WTC11 (cell line): ENCODE data around the gene FOXN3. TPM values are rescaled to one million over a fixed set of nuclear protein-coding genes. Genes with fewer than 3 reads are reported as not detected.

Source experiments
- ATAC-seq: fragments of 200-7000 bp; cut with Tn5 transposase; 2 replicates; pipeline ENCODE4 v1.10.0; 2021; ENCODE audit warnings: mild to moderate bottlenecking, moderate library complexity
- CTCF ChIA-PET: fragments of 300-600 bp; sonication (Branson Sonifier 250); formaldehyde crosslinking; loops from one replicate; lab custom pipeline; 2021; ENCODE audit warnings: antibody characterized with exemption; lab: Charles Lee
- POLR2A ChIA-PET: fragments of 350-600 bp; sonication (Branson Sonifier 250); formaldehyde crosslinking; loops from one replicate; lab custom pipeline; 2021; ENCODE audit warnings: antibody characterized with exemption; lab: Charles Lee
- DNase-seq: peaks from one replicate; pipeline ENCODE4 v3.0.0; 2021; ENCODE audit warnings: low spot score
- H3K27ac Mint-ChIP-seq: 2 replicates; pipeline ENCODE4 v1.8.0; 2021; ENCODE audit warnings: mixed read lengths
- H3K27me3 Mint-ChIP-seq: 2 replicates; pipeline ENCODE4 v1.8.0; 2021; ENCODE audit warnings: low read depth, mild to moderate bottlenecking, moderate library complexity, mixed read lengths
- H3K36me3 Mint-ChIP-seq: 2 replicates; pipeline ENCODE4 v1.8.0; 2021; ENCODE audit warnings: mixed read lengths
- H3K4me1 Mint-ChIP-seq: 2 replicates; pipeline ENCODE4 v1.8.0; 2022; ENCODE audit warnings: mixed read lengths
- H3K4me3 Mint-ChIP-seq: 2 replicates; pipeline ENCODE4 v1.8.0; 2021; ENCODE audit warnings: mild to moderate bottlenecking, moderate library complexity, mixed read lengths
- H3K9me3 Mint-ChIP-seq: 2 replicates; pipeline ENCODE4 v1.8.0; 2021; ENCODE audit warnings: mixed read lengths
- ESRRA ChIP-seq: sonication (generic); formaldehyde crosslinking; IDR thresholded peaks from 2 replicates; pipeline ENCODE4 v1.8.1; 2022; ENCODE audit warnings: mild to moderate bottlenecking, missing genetic modification reagents, borderline replicate concordance
- IRF2 ChIP-seq: sonication (generic); formaldehyde crosslinking; IDR thresholded peaks from 2 replicates; pipeline ENCODE4 v1.8.0; 2022; ENCODE audit warnings: low read depth, missing genetic modification reagents, borderline replicate concordance
- JAZF1 ChIP-seq: fragments of 250-450 bp; sonication (Bioruptor Pico); IDR thresholded peaks from 2 replicates; pipeline ENCODE4 v1.9.0; 2021; ENCODE audit warnings: moderate library complexity, mild to moderate bottlenecking, inconsistent platforms
- MLX ChIP-seq: sonication (generic); formaldehyde crosslinking; IDR thresholded peaks from 2 replicates; pipeline ENCODE4 v1.8.1; 2023; ENCODE audit warnings: mild to moderate bottlenecking, missing genetic modification reagents, moderate library complexity
- NR1H2 ChIP-seq: sonication (generic); formaldehyde crosslinking; IDR thresholded peaks from 2 replicates; pipeline ENCODE4 v1.9.0; 2021; ENCODE audit warnings: mild to moderate bottlenecking, moderate library complexity, missing genetic modification reagents
- PREB ChIP-seq: sonication (generic); formaldehyde crosslinking; IDR thresholded peaks from 2 replicates; pipeline ENCODE4 v1.8.1; 2022; ENCODE audit warnings: mild to moderate bottlenecking, missing genetic modification reagents, moderate library complexity, borderline replicate concordance
- RORB ChIP-seq: fragments of 250-450 bp; sonication (Bioruptor Pico); IDR thresholded peaks from 2 replicates; pipeline ENCODE4 v1.9.0; 2021; ENCODE audit warnings: mild to moderate bottlenecking
- STAT6 ChIP-seq: sonication (generic); formaldehyde crosslinking; conservative IDR thresholded peaks from 2 replicates; pipeline ENCODE4 v1.8.1; 2023; ENCODE audit warnings: mild to moderate bottlenecking, low read depth, missing genetic modification reagents, moderate library complexity
- TEAD1 ChIP-seq: sonication (generic); formaldehyde crosslinking; IDR thresholded peaks from 2 replicates; pipeline ENCODE4 v1.8.0; 2022; ENCODE audit warnings: mild to moderate bottlenecking, missing genetic modification reagents
- ZNF138 ChIP-seq: sonication (generic); formaldehyde crosslinking; conservative IDR thresholded peaks from 2 replicates; pipeline ENCODE4 v1.8.1; 2022; ENCODE audit warnings: mild to moderate bottlenecking, moderate library complexity, missing genetic modification reagents
- ZNF263 ChIP-seq: sonication (generic); formaldehyde crosslinking; IDR thresholded peaks from 2 replicates; pipeline ENCODE4 v1.8.1; 2022; ENCODE audit warnings: low read depth, mild to moderate bottlenecking, moderate library complexity, missing genetic modification reagents
- total RNA-seq: library from RNA; stranded (reverse); gene quantifications from 3 replicates; pipeline ENCODE4 v1.2.3, GENCODE V29; 2021
- TF ChIP-seq, protein P1 (sequence below): sonication (generic); formaldehyde crosslinking; IDR thresholded peaks from 2 replicates; pipeline ENCODE4 v1.8.1; 2023; ENCODE audit warnings: mild to moderate bottlenecking, missing genetic modification reagents, borderline replicate concordance
- TF ChIP-seq, protein P2 (sequence below): sonication (generic); formaldehyde crosslinking; IDR thresholded peaks from 2 replicates; pipeline ENCODE4 v1.8.1; 2023; ENCODE audit warnings: mild to moderate bottlenecking, missing genetic modification reagents
- TF ChIP-seq, protein P3 (sequence below): fragments of 250-450 bp; sonication (Bioruptor Pico); IDR thresholded peaks from 2 replicates; pipeline ENCODE4 v1.9.0; 2021; ENCODE audit warnings: moderate library complexity, mild to moderate bottlenecking, inconsistent platforms, borderline replicate concordance
- TF ChIP-seq, protein P4 (sequence below): sonication (generic); formaldehyde crosslinking; IDR thresholded peaks from 2 replicates; pipeline ENCODE4 v1.8.0; 2023; ENCODE audit warnings: mild to moderate bottlenecking, missing genetic modification reagents

FOXN3 gene
- total RNA-seq, 1 experiment from 2014 or later: 170 TPM

- ATAC-seq (no peak), DNase-seq (no peak)
- Mint-ChIP-seq H3K36me3 (peaks cover 21% of the 10 kb centered on the region), H3K9me3 (no peaks in the 10 kb centered on the region), H3K4me1 (peaks cover 34% of the 10 kb centered on the region), H3K27me3 (no peaks in the 10 kb centered on the region), H3K4me3 (no peak overlapping the region), H3K27ac (no peak overlapping the region)
- CTCF ChIA-PET: no interaction called here
- TF ChIP-seq, protein P1, sequence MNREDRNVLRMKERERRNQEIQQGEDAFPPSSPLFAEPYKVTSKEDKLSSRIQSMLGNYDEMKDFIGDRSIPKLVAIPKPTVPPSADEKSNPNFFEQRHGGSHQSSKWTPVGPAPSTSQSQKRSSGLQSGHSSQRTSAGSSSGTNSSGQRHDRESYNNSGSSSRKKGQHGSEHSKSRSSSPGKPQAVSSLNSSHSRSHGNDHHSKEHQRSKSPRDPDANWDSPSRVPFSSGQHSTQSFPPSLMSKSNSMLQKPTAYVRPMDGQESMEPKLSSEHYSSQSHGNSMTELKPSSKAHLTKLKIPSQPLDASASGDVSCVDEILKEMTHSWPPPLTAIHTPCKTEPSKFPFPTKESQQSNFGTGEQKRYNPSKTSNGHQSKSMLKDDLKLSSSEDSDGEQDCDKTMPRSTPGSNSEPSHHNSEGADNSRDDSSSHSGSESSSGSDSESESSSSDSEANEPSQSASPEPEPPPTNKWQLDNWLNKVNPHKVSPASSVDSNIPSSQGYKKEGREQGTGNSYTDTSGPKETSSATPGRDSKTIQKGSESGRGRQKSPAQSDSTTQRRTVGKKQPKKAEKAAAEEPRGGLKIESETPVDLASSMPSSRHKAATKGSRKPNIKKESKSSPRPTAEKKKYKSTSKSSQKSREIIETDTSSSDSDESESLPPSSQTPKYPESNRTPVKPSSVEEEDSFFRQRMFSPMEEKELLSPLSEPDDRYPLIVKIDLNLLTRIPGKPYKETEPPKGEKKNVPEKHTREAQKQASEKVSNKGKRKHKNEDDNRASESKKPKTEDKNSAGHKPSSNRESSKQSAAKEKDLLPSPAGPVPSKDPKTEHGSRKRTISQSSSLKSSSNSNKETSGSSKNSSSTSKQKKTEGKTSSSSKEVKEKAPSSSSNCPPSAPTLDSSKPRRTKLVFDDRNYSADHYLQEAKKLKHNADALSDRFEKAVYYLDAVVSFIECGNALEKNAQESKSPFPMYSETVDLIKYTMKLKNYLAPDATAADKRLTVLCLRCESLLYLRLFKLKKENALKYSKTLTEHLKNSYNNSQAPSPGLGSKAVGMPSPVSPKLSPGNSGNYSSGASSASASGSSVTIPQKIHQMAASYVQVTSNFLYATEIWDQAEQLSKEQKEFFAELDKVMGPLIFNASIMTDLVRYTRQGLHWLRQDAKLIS (CRISPR knock-in tag): no peak
- TF ChIP-seq PREB (CRISPR knock-in tag) (no peak), ESRRA (CRISPR knock-in tag) (no peak), NR1H2 (CRISPR knock-in tag) (no peak), STAT6 (CRISPR knock-in tag) (no peak), ZNF138 (CRISPR knock-in tag) (no peak), ZNF263 (no peak), JAZF1 (no peak), MLX (CRISPR knock-in tag) (no peak), IRF2 (CRISPR knock-in tag) (no peak), RORB (CRISPR knock-in tag) (no peak), TEAD1 (CRISPR knock-in tag) (no peak)
- TF ChIP-seq, protein P2, sequence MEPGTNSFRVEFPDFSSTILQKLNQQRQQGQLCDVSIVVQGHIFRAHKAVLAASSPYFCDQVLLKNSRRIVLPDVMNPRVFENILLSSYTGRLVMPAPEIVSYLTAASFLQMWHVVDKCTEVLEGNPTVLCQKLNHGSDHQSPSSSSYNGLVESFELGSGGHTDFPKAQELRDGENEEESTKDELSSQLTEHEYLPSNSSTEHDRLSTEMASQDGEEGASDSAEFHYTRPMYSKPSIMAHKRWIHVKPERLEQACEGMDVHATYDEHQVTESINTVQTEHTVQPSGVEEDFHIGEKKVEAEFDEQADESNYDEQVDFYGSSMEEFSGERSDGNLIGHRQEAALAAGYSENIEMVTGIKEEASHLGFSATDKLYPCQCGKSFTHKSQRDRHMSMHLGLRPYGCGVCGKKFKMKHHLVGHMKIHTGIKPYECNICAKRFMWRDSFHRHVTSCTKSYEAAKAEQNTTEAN (CRISPR knock-in tag): no peak
- TF ChIP-seq, protein P3, sequence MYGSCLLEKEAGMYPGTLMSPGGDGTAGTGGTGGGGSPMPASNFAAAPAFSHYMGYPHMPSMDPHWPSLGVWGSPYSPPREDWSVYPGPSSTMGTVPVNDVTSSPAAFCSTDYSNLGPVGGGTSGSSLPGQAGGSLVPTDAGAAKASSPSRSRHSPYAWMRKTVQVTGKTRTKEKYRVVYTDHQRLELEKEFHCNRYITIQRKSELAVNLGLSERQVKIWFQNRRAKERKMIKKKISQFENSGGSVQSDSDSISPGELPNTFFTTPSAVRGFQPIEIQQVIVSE: no peak
- TF ChIP-seq, protein P4, sequence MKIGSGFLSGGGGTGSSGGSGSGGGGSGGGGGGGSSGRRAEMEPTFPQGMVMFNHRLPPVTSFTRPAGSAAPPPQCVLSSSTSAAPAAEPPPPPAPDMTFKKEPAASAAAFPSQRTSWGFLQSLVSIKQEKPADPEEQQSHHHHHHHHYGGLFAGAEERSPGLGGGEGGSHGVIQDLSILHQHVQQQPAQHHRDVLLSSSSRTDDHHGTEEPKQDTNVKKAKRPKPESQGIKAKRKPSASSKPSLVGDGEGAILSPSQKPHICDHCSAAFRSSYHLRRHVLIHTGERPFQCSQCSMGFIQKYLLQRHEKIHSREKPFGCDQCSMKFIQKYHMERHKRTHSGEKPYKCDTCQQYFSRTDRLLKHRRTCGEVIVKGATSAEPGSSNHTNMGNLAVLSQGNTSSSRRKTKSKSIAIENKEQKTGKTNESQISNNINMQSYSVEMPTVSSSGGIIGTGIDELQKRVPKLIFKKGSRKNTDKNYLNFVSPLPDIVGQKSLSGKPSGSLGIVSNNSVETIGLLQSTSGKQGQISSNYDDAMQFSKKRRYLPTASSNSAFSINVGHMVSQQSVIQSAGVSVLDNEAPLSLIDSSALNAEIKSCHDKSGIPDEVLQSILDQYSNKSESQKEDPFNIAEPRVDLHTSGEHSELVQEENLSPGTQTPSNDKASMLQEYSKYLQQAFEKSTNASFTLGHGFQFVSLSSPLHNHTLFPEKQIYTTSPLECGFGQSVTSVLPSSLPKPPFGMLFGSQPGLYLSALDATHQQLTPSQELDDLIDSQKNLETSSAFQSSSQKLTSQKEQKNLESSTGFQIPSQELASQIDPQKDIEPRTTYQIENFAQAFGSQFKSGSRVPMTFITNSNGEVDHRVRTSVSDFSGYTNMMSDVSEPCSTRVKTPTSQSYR: no peak
- POLR2A ChIA-PET: interaction anchor here (0.6 kb wide), 1 partner anchor 275 kb away, joined by 4 read pairs; no protein-coding TSS in a partner anchor
These were observed 234.7 kb downstream of the FOXN3 start for GRCh38 chr14:89182326-89182725.
